HepG2 (cell line): ENCODE data around the gene PHF13. TPM values are rescaled to one million over a fixed set of nuclear protein-coding genes. Genes with fewer than 3 reads are reported as not detected.

Experiments used
- ELF1 ChIP-seq: sonication (generic); formaldehyde crosslinking; IDR thresholded peaks from 2 replicates; pipeline ENCODE4 v1.4.0; 2020; ENCODE audit warnings: missing genetic modification reagents
- FOXJ3 ChIP-seq: sonication (generic); formaldehyde crosslinking; IDR thresholded peaks from 2 replicates; pipeline ENCODE4 v1.4.0; 2020; ENCODE audit warnings: missing genetic modification reagents, mild to moderate bottlenecking, borderline replicate concordance
- KLF12 ChIP-seq: sonication (generic); formaldehyde crosslinking; IDR thresholded peaks from 2 replicates; pipeline ENCODE4 v1.4.0; 2020; ENCODE audit warnings: missing genetic modification reagents, borderline replicate concordance
- LBX2 ChIP-seq: sonication (generic); formaldehyde crosslinking; IDR thresholded peaks from 2 replicates; pipeline ENCODE4 v1.5.0; 2020; ENCODE audit warnings: missing genetic modification reagents, mild to moderate bottlenecking, borderline replicate concordance
- MEF2D ChIP-seq: sonication (generic); formaldehyde crosslinking; IDR thresholded peaks from 2 replicates; pipeline ENCODE4 v1.5.1; 2020; ENCODE audit warnings: mild to moderate bottlenecking, missing genetic modification reagents
- MNT ChIP-seq: fragments of 450-650 bp; IDR thresholded peaks from 2 replicates; pipeline ENCODE4 v1.6.1; 2016
- ONECUT2 ChIP-seq: sonication (generic); formaldehyde crosslinking; IDR thresholded peaks from 2 replicates; pipeline ENCODE4 v1.4.0; 2020; ENCODE audit warnings: missing genetic modification reagents
- POGK ChIP-seq: sonication (generic); formaldehyde crosslinking; conservative IDR thresholded peaks from 2 replicates; pipeline ENCODE4 v1.8.0; 2022; ENCODE audit warnings: mild to moderate bottlenecking, moderate library complexity, missing genetic modification reagents
- POLR2G ChIP-seq: fragments of 200-400 bp; formaldehyde crosslinking; IDR thresholded peaks from 2 replicates; pipeline ENCODE4 v1.6.1; 2018; ENCODE audit warnings: mild to moderate bottlenecking, low read depth, low read length, moderate library complexity
- RBM22 ChIP-seq: fragments of 200-400 bp; formaldehyde crosslinking; optimal IDR thresholded peaks from 2 replicates; pipeline ENCODE3; 2017; ENCODE audit warnings: mild to moderate bottlenecking, low read length, moderate library complexity
- SMYD3 ChIP-seq: sonication (generic); formaldehyde crosslinking; IDR thresholded peaks from 2 replicates; pipeline ENCODE4 v1.8.1; 2023; ENCODE audit warnings: mild to moderate bottlenecking, missing genetic modification reagents
- SRF ChIP-seq: IDR thresholded peaks from 2 replicates; pipeline ENCODE4 v1.6.1; 2011; ENCODE audit warnings: mild to moderate bottlenecking, low read depth, low read length, moderate library complexity
- TAF1 ChIP-seq: sonication (generic); formaldehyde crosslinking; IDR thresholded peaks from 2 replicates; pipeline ENCODE4 v1.4.0; 2020; ENCODE audit warnings: missing genetic modification reagents
- TEAD3 ChIP-seq: optimal IDR thresholded peaks from 2 replicates; pipeline ENCODE3; 2016; ENCODE audit warnings: borderline replicate concordance
- ZC3H13 ChIP-seq: sonication (generic); formaldehyde crosslinking; IDR thresholded peaks from 2 replicates; pipeline ENCODE4 v1.8.1; 2023; ENCODE audit warnings: mild to moderate bottlenecking, missing genetic modification reagents, moderate library complexity
- ZEB1 ChIP-seq: IDR thresholded peaks from 2 replicates; pipeline ENCODE4 v1.6.1; 2012; ENCODE audit warnings: mild to moderate bottlenecking, low read depth, inconsistent platforms; ENCODE audit not compliant: insufficient replicate concordance
- ZFP36L1 ChIP-seq: sonication (generic); formaldehyde crosslinking; IDR thresholded peaks from 2 replicates; pipeline ENCODE4 v1.8.0; 2022; ENCODE audit warnings: mild to moderate bottlenecking, missing genetic modification reagents, moderate library complexity
- ZNF350 ChIP-seq: sonication (generic); formaldehyde crosslinking; IDR thresholded peaks from 2 replicates; pipeline ENCODE4 v1.4.0; 2020; ENCODE audit warnings: mild to moderate bottlenecking, low read depth, missing genetic modification reagents, borderline replicate concordance
- ZNF501 ChIP-seq: sonication (generic); formaldehyde crosslinking; IDR thresholded peaks from 2 replicates; pipeline ENCODE4 v1.5.1; 2020; ENCODE audit warnings: mild to moderate bottlenecking, moderate library complexity, missing genetic modification reagents
- ZNF563 ChIP-seq: sonication (generic); formaldehyde crosslinking; IDR thresholded peaks from 2 replicates; pipeline ENCODE4 v1.8.0; 2022; ENCODE audit warnings: mild to moderate bottlenecking, moderate library complexity, missing genetic modification reagents
- ZNF574 ChIP-seq: sonication (generic); formaldehyde crosslinking; IDR thresholded peaks from 2 replicates; pipeline ENCODE4 v1.4.0; 2020; ENCODE audit warnings: missing genetic modification reagents
- ZNF605 ChIP-seq: sonication (generic); formaldehyde crosslinking; IDR thresholded peaks from 2 replicates; pipeline ENCODE4 v1.8.0; 2022; ENCODE audit warnings: mild to moderate bottlenecking, missing genetic modification reagents
- ZNF615 ChIP-seq: sonication (generic); formaldehyde crosslinking; IDR thresholded peaks from 2 replicates; pipeline ENCODE4 v1.5.0; 2020; ENCODE audit warnings: mild to moderate bottlenecking, missing genetic modification reagents, borderline replicate concordance
- ZNF616 ChIP-seq: sonication (generic); formaldehyde crosslinking; IDR thresholded peaks from 2 replicates; pipeline ENCODE4 v1.5.0; 2020; ENCODE audit warnings: low read depth, mild to moderate bottlenecking, missing genetic modification reagents
- polyA plus RNA-seq, 8 experiments: library from polyadenylated mRNA; depleted of rRNA in 3 of 8; stranded (reverse) in 7 of 8; unstranded in 1 of 8; fragments of >200 nt; fragmentation: Illumina TruSeq in 4 of 8; extraction: Trizol in 4 of 8; gene quantifications; 2 replicates each; pipeline versions ENCODE4 v1.2.1 to v1.2.3, GENCODE V29; 2011 to 2016; ENCODE audit warnings: low read depth in 4 of 8, missing spikeins in 1 of 8, mixed read lengths in 1 of 8; ENCODE audit not compliant: insufficient read depth in 1 of 8
- total RNA-seq, 5 experiments: library from RNA; depleted of rRNA; stranded (reverse); fragments of >200 nt; fragmentation: Illumina TruSeq; extraction: Trizol; gene quantifications; 2 replicates each; pipeline ENCODE4 v1.2.3, GENCODE V29; 2016; ENCODE audit warnings: low read depth in 1 of 5

PHF13 gene
- total and polyA plus RNA-seq, 2 of the 13 experiments (the other 11 are each of a cell fraction or from before 2014, with no cell fraction given): 4.7 to 7.4 TPM

GRCh38 chr1:6603915-6604558 is 9.5 kb upstream of the PHF13 start (continued):
- TF ChIP-seq ZNF605 (CRISPR knock-in tag): peak; percentile 81
- TF ChIP-seq TAF1: peak; percentile 68
- peak; percentile 88 for TF ChIP-seq POLR2G
- peak; percentile 67 for TF ChIP-seq RBM22
- peak; percentile 82 for TF ChIP-seq ELF1 (CRISPR knock-in tag)
- peak; percentile 64 for TF ChIP-seq POGK (CRISPR knock-in tag)
- no peak for TF ChIP-seq ZNF616 (CRISPR knock-in tag)
- TF ChIP-seq ZFP36L1 (CRISPR knock-in tag): peak; percentile 67; the same call in 1 of the 2 replicates
- no peak for TF ChIP-seq ZNF615 (CRISPR knock-in tag)
- TF ChIP-seq ZNF350 (CRISPR knock-in tag): peak; percentile 31; the same call in 1 of the 2 replicates
- peak; percentile 55; the same call in 1 of the 2 replicates for TF ChIP-seq ZNF501
- peak; percentile 29 for TF ChIP-seq ZEB1
- peak; percentile 93 for TF ChIP-seq SRF
- 0 out of 2 replicates have a peak, but pooled peaks have one; percentile 9 for TF ChIP-seq KLF12
- peak; percentile 96 for TF ChIP-seq TEAD3 (CRISPR knock-in tag)
- peak; percentile 98 for TF ChIP-seq ONECUT2 (CRISPR knock-in tag)
- TF ChIP-seq ZNF563 (CRISPR knock-in tag): 0 out of 2 replicates have a peak, but pooled peaks have one; percentile 10
- TF ChIP-seq MEF2D (CRISPR knock-in tag): peak; percentile 39; the same call in 1 of the 2 replicates
- peak; percentile 55 for TF ChIP-seq FOXJ3 (CRISPR knock-in tag)
- TF ChIP-seq ZC3H13: 0 out of 2 replicates have a peak, but pooled peaks have one; percentile 50
- no peak for TF ChIP-seq LBX2 (CRISPR knock-in tag)
- TF ChIP-seq SMYD3 (CRISPR knock-in tag): peak; percentile 84; the same call in 1 of the 2 replicates
- peak; percentile 80 for TF ChIP-seq MNT
- peak; percentile 62 for TF ChIP-seq ZNF574
